ENCODE data around the gene GPR137B. TPM values are rescaled to one million over a fixed set of nuclear protein-coding genes. Genes with fewer than 3 reads are reported as not detected.

Gene GPR137B
- total RNA-seq, result 9.6 and 15.2 TPM in 2 replicates

GRCh38 chr1:236142253-236143103, at the start of gene GPR137B:
Gene GPR137B, plus strand, starts transcription at chr1:236142539. Its CDS starts 84 bp downstream, at chr1:236142623.

Other genes with a start within 250 kb of the GPR137B start
- gene NID1, start 77.4 kb upstream of the GPR137B start, total RNA-seq, result 22.4 and 40.4 TPM in 2 replicates
- 0.63 and 1.0 TPM in 2 replicates for gene ERO1B, start 139.4 kb downstream of the GPR137B start, total RNA-seq